Measurements from ENCODE around the gene DLG1.

DLG1 gene

GRCh38 chr3:197298341-197298944 is at the start of gene DLG1:
Gene DLG1, minus strand, starts transcription at chr3:197298612. Its CDS starts 1,408 bp downstream, at chr3:197297204.
- no peak for TF ChIP-seq CTCF (IDR thresholded peaks at IDR 0.05; ENCODE audit: borderline replicate concordance, control extremely low read depth, extremely low read depth, insufficient read depth, missing control alignments)
- in situ Hi-C loops (cut with MboI; ENCODE audit: low sequenced_read_pairs, unreplicated experiment), result no loop called here
- peak; percentile 93 for DNase-seq (ENCODE audit: low spot score)

GRCh38 chr3:197348014-197348413 is 49.6 kb upstream of the DLG1 start:
- no peak for DNase-seq (ENCODE audit: low spot score)
- TF ChIP-seq CTCF (IDR thresholded peaks at IDR 0.05; ENCODE audit: borderline replicate concordance, control extremely low read depth, extremely low read depth, insufficient read depth, missing control alignments), result no peak
- in situ Hi-C loops (cut with MboI; ENCODE audit: low sequenced_read_pairs, unreplicated experiment), result no loop called here

- TF ChIP-seq CTCF (IDR thresholded peaks at IDR 0.05; ENCODE audit: borderline replicate concordance, control extremely low read depth, extremely low read depth, insufficient read depth, missing control alignments), result no peak
- no peak for DNase-seq (ENCODE audit: low spot score)
- in situ Hi-C loops (cut with MboI; ENCODE audit: low sequenced_read_pairs, unreplicated experiment), result no loop called here
These were observed 47.0 kb upstream of the DLG1 start for GRCh38 chr3:197345390-197345789.

GRCh38 chr3:197344582-197345318 is 46.3 kb upstream of the DLG1 start:
- DNase-seq (ENCODE audit: low spot score), result no peak
- no peak for TF ChIP-seq CTCF (IDR thresholded peaks at IDR 0.05; ENCODE audit: borderline replicate concordance, control extremely low read depth, extremely low read depth, insufficient read depth, missing control alignments)
- in situ Hi-C loops (cut with MboI; ENCODE audit: low sequenced_read_pairs, unreplicated experiment), result no loop called here

- no peak for TF ChIP-seq CTCF (IDR thresholded peaks at IDR 0.05; ENCODE audit: borderline replicate concordance, control extremely low read depth, extremely low read depth, insufficient read depth, missing control alignments)
- DNase-seq (ENCODE audit: low spot score), result no peak
- in situ Hi-C loops (cut with MboI; ENCODE audit: low sequenced_read_pairs, unreplicated experiment), result no loop called here
These were observed 45.4 kb upstream of the DLG1 start for GRCh38 chr3:197343656-197344408.

- DNase-seq (ENCODE audit: low spot score), result no peak
- TF ChIP-seq CTCF (IDR thresholded peaks at IDR 0.05; ENCODE audit: borderline replicate concordance, control extremely low read depth, extremely low read depth, insufficient read depth, missing control alignments), result no peak
- in situ Hi-C loops (cut with MboI; ENCODE audit: low sequenced_read_pairs, unreplicated experiment), result no loop called here
These were observed 44.7 kb upstream of the DLG1 start for GRCh38 chr3:197343111-197343510.

Data from GM13976 (cell line).